NK-92 (cell line): ENCODE data around the gene RAB7B.

Experiments used
- DNase-seq: peaks from one replicate; lab custom pipeline; 2025; ENCODE audit not compliant: unreplicated experiment; lab: John Stamatoyannopoulos, UW

RAB7B gene

DNA sequence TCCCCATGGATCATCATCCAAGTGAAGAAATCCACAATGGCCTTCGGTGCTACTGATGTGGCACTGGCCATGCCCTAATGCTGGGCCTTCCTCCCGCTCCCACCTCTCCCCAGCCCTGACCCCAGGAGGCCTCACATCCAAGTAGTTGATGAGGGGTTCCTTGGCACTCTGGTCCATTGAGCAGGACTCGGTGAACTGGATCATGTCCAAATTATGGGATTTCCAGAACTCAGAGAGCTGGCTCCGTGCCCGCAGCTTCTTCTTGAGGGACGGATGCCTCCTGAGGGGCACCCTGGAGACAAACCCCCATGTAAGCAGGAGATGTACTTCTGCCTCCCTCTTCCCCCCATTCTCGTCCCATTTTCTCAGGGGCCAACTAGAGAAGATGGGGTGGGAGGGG, 19.6 kb upstream of the RAB7B start:
- no peak for DNase-seq

DNA sequence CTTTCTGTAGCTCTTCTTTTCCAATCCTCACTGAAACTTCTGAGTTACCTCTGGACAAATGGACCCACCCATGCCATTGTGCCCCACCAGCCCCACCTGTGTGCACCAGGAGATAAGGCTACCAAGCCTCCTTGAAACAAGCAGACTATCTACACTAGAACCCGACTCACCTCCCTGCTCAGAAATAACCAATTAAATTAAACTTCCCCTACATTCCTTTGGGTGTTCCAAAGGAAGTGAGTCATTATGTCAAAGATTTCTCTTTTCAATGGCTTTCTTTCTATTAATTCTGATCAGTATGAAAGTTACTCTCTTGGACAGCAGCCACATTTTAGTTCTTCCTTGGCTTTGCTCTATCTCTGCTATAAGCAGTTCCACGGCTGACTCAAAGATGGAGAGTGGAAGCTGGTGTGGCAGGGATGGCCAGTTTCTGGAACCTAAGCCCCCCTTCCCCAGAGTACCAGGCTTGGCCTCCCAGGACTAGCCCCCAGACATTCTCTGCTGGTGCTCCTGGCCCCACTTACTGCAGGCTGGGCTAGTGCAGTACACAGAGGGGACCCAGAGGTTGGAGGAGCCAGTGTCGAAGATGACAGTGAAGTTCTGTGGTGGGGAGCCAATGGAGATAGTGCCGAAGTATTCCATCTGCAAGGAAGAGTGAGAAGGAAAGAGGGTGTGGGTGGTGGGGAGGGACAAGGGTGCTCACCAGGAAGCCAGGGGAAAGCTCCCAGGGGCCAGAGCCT, 18.6 kb upstream of the RAB7B start:
- DNase-seq = no peak

DNA sequence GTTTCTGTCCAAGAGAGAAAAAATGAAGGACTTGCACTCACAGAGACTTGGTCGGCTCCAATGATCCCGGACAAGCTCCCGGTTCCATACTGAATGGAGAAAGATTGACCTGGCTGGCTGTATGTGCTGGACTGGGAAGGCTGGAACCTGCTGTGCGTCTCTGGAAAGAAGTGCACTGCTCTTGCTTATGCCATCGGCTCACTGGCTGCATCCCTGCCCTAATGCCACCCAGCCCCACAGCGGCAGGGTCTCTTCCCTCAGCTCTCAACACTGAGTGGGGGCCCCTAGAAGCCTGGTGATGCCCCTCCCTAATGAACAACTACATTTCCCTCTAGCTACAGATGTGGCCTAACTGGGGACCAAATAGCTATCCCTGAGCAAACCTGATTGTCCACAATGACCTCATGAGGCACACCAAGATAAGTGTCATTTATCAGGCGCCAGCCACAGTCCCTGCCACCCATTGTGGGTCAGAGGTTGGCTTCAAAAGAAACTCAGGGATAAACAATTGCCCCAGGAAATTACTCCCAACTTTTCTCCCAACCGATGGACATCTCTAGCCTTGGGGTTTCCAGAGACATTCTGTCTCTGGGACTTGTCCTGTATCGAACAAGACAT, 17.9 kb upstream of the RAB7B start:
- no peak for DNase-seq

DNA sequence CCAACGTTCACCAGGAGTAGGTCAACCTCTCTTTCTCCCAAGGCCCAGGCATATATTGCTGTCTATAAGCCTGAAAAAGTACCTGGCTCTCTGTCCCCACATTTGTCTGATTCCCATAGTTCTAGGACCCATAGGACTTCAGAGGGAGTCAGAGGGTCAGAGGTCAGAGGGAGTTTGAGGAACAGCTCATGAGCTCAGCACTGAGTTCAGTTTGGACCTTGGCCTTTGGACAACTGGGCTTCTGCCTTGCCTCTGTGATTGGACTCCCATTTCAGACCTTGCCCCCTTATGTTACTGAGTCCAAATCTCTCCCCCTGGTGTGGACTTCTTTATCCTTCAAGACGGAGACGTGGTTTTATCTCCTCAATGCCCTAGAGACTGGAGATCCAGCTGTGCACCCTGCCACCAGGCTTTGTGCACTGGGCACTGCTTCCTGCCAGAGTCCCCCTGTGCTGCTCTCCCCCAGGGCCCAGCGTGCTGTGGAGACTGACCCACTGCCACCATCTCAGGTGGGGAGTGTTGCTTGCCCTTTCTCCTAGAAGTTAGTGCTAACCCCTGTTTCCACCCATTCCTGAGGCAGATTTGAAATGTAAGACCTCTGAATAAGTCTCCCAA, 17.3 kb upstream of the RAB7B start:
- DNase-seq = no peak

DNA sequence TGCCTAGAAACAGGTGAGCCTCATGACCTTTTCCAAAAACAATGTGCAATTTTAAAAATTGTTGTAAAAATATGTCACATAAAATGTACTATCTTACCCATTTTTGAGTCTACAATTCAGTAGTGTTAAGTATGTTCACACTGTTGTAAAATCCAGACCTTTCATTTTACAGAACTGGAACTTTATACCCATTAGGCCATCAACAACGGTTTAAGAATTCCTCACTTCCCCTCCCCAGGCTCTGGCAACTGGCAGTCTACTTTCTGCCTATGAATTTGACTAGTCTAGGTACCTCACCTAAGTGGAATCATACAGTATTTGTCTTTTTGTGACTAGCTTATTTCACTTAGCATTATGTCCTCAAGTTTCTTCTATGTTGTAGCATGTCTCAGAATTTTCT, 11.9 kb upstream of the RAB7B start:
- DNase-seq = no peak

DNA sequence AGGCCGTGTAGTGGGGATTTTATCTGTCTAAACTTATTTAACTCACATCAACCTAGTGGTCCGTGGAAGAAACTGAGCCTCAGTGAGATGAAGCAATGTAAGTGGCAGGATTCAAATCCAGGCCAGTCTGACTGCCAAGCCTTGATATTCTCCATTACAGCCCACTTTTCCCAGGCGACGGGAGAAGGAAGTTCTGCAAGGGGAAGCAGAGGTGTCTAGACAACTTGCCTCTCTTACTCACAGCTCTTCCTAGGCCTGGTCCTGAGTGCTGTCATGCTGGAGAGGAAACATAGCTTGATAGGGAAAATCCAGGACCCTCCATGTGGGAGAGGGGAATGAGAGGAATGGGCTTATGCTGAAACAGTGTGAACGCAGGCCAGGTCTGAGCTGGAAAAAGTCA, 11.4 kb upstream of the RAB7B start:
- no peak for DNase-seq

DNA sequence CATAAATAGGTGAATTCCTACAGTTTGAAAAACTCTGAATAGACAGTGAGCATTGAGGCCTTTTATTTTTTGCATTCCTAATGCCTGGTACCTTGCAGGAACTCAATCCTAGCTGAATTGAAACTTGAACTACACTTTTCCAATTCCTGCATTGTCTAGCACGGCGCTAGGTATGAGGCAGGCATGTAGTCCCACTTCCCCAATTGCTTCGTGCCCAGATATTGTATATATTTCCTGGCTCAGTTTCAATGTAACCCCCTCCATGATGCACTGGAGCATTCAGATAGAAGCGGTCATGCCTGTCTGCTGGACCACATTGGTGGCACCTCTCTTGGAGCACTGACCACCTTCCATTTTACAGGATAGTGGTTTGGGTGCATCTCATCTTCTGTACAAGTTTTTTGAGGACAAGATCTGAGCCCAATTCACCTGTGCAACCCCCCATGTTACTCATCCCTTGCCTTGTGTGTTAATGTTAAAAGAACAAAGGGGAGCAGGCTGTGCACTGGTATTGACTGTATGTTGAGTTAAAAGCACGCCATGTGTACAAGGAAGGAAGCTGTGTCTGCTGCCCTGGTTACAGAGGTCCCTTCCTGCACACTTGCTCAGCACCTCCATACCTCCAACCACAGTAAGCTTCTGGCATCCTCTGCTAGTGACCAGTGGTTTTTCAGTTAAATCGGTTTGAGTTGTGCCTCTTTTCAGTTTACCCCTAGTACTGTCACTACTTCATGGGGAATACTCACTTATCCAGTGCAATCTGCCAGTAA, 10.0 kb upstream of the RAB7B start:
- DNase-seq = no peak

DNA sequence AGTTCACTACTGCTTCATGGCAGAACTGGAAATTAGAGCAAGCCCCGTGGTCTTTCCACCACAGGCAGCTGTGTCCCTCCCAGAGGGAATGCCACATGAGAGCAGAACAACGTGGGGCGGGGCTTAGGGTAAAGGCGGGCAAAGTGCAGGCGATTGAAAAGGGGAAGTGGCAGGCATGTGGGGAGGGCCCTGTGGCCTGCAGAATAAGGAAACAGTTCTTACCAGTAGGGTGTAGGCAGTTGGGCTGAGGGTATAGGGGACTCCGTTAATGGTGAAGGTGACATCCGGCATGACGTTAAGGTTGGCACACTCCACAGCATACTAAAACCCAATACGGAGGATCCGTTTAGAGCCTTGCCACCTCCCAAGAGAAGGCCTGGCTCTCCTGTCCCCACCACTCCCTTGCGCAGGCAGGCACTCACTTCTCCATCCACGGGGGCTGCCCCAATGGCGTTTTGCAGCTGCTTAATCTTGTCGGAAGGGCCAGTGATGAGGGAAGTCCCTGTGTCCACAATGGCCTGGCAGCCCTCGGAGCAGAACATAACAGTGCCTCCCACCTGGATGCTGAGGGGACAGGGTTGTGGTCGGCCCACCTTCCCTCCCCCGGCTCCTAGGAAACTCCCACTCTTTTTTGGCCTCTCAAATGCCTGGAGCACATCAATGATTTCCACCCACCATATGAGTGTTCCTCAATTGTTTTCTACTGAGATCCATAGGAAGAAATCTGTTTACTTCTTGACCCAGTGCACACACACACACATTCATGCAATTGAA, 9.1 kb upstream of the RAB7B start:
- DNase-seq = no peak

DNA sequence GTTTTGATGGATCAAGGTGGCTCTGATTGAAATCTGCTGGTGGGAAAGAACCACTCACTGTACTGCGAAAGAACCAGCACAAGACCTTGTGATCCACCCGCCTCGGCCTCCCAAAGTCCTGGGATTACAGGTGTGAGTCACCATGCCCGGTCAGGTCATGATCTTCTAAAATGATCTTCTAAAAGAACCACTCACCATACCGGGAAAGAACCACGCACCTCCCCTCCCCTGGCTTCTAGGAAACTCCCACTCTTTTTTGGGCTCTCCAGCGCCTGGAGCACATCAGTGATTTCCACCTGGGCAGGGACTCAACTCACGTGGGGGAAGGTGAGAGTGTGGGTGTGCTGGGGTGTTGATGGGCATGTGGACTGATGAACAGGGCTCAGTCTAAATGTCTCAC, 7.9 kb upstream of the RAB7B start:
- DNase-seq = no peak

DNA sequence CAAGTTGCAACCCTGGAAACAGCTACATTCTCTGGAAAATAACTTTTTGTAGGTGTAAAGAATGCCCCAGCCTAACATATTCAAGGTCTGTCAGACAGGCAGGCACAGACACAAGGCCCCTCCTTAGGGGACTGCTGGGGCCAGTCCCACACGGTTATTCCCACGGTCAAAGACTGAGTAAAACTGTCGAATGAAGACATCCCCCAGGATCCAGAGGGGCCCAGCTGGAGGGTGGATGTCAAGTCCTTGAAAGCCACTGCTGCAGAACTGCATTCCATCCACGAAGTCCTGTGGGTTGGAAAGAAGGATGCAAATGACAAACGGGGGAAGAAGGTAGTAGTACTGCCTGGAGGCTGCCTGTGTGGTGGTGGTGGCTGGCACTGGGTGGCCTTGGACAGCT, 6.9 kb upstream of the RAB7B start:
- no peak for DNase-seq

DNA sequence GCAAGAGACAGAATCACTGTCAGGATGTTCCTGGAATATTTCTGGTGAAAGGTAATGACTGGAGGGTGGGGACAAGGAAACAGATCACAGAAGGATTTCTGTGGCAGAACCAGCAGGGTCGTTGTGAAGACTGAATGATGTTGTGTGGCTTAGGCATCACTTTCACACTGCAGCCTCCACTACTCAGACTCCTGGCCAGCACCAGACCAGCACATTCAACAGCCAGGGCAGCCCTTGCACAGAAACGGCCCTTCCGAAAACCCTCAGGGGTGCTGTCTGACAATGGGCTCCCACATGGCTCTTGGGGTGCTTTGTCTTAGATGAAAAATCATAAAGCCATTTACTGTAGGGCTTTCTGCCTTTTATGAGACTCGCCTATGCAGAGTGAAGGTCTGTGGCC, 3.8 kb upstream of the RAB7B start:
- no peak for DNase-seq

DNA sequence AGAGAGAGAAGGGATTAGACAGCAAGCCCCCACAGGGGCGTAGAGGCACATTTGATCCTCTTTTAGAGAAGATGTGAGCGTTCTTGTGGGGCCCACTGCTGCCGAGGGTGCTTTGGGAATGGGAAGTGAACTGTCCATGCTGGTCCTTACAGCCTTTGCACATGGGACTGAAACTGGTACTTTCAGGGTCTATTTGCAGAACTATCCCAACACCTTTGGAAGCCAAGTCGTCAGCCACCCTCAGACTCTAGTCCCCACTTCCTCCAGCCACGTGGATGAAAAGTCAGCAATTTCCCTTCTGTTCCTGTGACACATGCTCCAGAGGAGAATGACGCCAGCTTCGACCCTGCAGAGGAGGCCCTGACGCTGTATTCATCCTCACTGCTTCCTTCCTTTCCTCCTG, 2.6 kb upstream of the RAB7B start:
- no peak for DNase-seq

DNA sequence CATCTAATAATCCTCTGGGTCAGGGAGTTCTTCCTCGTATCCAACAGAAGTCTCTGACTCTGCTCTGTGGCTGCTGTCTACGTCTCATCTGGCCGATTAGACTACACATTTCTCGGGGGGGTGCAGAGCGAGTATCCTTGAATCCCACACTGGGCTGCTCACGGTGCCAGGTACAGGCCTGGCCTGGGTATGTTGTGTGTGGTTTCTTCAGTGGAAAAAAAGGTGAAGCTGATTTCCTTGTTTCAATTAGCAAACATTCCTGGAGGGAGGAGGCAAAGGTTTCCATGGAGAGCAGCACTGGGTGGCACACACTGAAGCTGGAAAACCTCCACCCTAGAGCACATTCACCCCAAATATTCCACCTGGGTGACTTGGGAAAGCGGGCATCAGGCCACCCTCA, 2.0 kb upstream of the RAB7B start:
- DNase-seq = no peak

DNA sequence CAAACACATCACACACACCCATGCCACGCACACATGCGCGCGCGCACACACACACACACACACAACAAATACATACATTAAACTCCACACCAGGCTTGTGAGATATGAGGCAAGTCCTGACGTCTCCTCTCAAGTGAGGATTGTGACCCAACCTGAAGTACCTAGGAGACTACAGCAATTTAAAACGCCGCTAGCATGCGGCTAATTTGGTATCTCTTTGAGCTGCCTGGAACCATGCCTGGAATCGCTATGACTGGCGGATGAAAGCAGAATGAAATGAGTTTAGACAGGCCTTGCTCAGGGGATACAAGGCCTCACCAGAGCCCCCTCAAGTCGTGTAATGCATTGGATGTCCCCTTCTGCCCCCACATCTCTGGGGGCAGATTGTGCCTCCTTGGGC, 1.6 kb upstream of the RAB7B start:
- DNase-seq = no peak

DNA sequence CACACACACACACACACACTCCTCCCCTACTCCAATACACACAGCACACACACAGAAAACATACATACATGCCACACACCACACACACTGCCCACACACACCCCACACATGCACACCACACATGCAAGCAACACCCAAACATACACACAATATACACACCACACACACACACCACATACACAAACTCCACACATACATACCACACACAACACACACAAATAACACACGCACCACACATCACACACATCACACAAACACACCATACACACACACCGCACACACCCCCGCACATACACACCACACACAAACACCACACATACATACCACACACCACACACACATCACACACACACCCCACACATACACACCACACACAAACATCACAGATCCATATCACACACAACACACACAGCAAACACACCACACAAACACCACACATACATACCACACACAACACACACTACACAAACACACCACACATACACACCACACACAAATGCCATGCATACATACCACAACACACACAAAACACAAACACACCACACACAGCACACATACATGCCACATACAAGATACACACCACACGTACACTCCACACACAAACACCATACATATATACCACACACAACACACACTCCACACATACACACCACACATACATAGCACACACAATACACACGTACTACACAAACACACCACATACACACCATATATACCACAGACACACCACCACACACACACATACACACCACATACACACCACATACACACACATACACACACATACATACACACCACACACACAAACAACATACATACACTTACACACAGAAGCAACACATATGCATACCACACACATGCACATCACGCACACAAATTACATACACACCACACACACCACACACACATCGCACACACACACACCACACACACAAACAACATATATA, 932 bp upstream of the RAB7B start:
- no peak for DNase-seq

DNA sequence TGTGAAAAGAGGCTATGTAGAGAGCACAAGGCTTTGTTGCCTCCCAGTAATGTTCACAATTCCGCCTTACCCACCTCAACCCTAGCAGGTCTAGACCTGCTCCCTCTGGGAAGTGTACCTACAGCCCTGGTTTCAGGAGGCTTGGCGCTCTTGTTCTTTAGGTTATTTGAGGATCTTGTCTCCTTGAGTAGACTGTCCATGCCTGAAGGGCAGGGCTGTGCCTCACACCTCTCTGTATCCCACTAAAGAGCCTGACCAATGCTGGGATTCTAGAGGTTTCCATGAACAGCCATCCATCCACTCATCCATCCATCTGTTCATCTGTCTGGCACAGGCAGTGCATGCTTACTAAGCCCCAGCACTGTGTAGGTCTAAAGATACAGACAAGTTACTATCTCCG, 1.0 kb downstream of the RAB7B start:
- DNase-seq = no peak

DNA sequence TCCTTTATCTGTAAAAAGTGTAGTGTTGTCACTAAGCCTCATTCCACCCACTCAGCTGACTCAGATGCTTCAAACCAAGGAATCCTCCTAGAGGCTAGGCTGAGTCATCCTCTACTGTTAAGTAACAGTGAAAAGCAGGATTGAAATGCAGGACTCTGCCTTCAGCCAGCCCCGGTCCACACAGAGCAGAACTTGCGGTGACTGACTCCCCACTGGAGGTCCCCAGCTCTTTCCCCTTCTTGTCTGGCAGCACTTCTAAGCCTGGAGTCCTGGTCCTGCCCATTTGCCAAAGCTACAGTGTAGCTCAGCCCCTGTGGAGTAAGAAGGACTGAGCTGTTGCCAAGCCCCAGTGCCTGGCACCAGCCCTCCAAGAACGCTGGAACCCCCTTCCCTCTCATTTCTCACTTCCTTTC, 1.7 kb downstream of the RAB7B start:
- no peak for DNase-seq

DNA sequence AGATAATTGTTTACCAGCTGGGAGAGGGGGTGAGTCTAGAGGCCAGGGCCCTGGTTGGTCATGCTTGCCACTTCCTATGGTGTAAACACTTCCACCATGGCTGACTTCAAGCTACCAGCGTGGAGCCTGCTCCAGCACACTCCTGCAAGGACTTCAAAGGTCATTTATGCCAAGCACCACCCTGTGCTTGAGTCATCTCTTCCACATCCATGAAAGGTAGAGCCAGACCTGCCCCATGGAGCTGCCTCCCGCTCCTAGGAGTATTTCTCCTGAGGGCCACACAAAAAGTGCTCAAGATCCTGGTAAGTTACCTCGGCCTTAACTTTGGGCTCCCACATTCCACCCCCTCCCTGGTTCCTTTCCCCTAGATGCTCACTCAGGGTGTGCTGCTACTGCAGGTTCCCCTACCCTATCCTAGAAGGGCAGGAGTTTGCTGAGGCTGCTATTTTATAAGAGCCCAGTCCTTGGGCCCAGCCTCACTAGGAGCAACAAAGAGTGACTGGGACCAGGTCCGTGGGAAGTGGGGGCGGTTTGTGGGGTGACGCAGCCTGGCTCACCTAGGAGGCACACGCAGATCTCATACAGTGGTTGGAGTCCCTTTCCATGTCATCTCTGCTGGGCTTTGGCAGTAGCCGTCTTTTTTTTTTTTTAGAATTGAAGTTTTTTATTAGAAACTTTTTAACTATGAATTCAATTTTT, 2.4 kb downstream of the RAB7B start:
- no peak for DNase-seq

DNA sequence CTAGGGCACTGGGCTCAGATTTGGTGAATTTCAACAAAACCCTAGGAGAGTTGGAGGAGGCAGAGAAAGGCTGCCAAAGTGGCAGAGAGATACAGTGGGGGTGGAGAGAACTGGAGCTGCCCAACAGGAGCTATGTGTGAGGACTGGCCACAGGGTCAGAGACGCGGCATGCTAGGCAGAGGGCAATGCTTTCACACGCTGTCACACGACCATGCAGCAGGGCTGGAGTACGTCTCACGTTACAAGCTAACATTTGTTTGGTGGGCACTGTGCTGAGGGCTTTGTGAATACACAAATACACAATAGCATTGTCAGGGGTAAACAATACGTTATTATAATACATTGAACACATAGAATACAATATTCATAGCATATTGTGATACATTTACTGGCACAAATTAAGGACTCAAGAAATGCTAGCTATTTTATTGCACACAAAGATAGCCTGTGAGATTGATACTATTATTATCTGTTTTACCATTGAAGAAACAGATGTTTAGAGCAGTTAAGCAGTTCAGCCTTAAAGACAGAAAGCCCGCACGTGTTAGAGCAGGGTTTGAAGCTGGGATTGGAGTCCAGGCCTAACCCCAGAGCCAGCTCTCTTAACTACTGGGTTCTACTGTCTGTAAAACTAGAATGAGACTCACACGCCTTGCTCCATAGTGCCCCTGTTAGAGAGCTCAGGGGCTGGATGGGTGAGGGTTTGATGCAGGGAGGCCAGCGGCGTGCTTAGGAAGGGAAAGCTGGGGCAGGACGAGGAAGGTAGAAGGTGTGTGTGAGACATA, 4.5 kb downstream of the RAB7B start:
- no peak for DNase-seq
